NCI-H1417 (cell line): Measurements from ENCODE around the gene SSBP3.

ENCODE experiments used
- DNase-seq, 3 experiments: peaks; one replicate each; lab custom pipeline; 2025; lab: John Stamatoyannopoulos, UW

Gene SSBP3

DNA sequence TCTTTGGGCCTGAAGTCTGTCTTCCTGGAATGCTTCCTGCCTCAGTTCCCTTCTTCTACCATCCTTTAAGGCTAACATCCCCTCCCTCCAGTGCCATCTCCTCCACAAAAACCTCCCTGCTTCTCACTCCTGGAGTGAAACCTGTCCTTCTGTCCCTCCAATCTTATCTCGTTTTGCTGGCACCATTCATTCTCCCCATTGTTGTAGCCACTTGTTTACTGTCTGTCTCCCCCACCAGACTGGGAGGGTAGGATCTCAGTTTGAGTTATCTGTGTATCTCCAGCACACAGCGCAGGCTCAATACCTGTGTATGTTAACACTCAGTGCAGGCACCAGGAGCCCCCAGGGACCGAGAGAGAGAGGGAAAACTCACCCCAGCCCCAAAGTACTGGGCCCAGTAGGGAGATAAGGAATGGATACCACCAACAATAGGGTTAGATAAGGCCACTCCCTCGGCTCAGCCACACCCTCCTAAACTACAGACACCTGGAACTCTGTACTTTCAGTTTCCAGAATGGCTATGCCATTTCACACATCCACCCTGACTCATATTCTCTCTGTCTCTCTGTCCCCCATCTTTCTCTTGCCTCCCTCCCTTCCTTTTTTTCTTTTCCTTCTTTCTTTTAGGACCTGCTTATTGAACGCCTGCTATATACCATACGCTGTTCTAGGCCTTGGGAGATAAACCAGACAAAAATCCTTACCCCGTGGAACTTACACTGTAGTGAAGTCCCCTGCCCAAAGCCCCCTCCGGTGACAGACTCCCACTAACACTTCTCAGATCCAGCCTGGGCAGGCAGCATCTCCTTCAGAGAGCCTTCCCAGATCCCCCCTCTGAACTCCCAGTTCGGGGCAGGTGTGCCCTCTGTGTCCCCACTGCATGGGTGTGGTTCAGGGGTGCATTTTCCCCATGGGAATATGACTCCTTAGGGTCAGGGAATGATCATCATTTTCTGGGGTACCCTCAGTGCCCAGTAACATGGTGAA is 3.3 kb upstream of the SSBP3 start:
- no peak for DNase-seq

DNA sequence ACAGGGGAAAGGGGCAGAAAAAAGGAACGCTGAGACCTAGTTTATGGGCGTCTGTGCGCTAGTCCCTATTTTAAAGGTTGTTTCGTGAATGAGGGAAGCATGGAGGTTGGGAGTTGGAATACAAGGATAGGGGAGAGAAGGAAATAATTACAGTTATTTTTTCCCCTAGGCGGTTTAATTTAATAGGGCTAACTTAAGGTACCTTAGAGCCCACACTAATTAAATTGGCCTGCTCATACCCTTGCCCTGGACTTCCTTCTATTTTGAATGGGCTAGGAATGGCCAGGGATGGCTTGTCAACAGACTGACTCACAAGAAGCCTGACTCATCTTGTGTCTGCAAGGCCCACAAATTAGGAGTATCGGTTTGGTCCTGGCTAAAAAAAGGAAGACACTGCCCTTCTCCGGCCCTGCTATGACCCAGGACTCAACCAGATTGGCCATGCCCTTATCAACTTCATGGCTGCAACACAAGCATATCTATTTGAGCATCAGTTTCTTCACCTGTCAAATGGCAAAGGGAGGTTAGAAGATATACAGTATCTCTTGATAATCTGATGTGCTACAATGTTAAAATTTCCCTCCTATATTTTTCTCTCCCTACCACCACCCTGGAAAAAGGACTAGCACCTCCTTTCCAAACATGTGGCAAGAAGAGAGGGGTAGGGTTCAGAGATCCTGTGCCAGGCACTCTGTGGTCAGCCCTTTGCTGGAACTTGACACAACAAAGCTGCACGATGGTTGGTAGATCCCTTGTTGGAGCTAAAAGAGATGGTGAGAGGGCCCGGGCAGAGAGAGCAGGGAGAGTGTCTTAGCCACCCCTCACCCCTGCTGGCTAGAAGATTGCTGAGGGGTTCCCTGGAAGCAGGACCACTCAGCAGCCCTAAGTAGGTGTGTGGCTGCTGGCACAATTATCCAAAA is 2.2 kb upstream of the SSBP3 start:
- DNase-seq = peak in 1 of 3 experiments; percentile 23

DNA sequence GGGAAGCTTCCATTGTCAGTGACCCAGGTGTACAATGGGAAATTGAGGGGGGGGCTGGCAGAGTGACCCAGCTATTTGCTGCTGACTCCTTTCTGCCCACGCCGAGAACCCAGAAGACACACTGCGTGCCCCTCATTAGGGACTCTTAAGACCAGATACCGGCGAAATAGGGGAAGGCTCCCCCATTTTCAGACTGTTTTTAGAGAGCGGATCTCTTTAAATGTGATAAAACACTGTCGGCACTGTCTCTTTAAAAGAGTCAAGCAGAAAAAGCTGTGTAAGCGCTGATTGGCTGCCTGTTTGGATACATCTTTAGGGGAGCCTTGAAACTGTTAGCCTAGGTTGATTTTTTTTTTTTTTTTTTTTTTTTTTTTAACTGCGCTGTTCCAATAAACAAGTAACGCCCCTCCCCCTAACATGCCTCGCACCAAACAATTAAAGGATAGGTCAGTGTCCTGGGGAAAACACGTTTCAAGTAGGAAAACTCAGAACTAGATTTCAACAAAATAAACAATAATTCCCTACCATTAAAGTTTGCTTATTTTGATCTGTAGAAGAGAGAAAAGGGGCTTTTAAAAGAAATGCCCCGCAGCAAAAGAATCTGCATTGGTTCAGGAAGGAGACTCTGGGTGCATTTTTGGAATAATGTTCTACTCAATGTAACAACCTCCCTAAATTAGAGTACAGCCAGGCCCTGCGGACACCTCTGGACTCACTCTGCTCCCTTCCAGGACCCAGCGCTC is 1.4 kb upstream of the SSBP3 start:
- peak; percentile 86 to 96 (median 94) for DNase-seq

DNA sequence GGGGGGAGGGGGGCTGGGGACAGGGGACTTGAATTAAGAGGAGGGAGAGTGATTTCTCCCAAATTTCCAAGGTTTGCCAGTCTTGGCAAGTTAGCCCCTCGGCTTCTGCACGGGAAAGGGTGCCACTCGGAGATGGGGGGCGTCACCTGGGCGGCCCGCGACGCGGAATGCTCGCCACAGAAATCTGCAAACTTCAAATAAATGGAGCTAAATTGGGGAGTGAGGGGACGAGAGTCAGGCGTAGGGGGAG is 885 bp upstream of the SSBP3 start:
- peak in 1 of 3 experiments; percentile 66 for DNase-seq

GRCh38 chr1:54405898-54406293 is 298 bp downstream of the SSBP3 start:
- DNase-seq = peak in 1 of 3 experiments; percentile 76

GRCh38 chr1:54404939-54405897 is 976 bp downstream of the SSBP3 start:
- peak in 2 of 3 experiments; percentile 50 to 66 for DNase-seq

DNA sequence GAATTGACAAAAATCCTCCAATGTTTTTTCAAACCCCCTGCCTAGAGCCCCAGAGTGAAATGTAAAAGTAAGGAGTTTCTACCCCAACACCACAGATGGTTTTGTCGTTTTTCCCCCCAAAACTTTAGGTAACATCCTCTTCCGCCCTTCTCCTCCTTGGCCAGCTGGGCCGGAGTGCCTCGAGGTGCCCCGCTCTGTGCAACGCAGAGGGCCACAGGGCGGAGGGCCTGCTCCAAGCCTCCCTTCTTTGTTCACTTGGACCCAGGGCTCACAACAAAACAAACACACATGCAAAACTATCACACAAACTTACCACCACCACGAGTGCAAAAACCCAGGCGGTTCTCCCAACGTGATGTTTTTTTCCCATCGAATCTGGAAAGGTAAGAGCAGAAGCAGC is 1.9 kb downstream of the SSBP3 start:
- DNase-seq = no peak

GRCh38 chr1:54403808-54404261 is 2.4 kb downstream of the SSBP3 start:
- no peak for DNase-seq

GRCh38 chr1:54403405-54403804 is 2.8 kb downstream of the SSBP3 start:
- peak in 1 of 3 experiments; percentile 24 for DNase-seq

- DNase-seq = no peak
Measured at GRCh38 chr1:54402896-54403295, 3.3 kb downstream of the SSBP3 start.

GRCh38 chr1:54401799-54402198 is 4.4 kb downstream of the SSBP3 start:
- DNase-seq = peak; percentile 9 to 93 (median 68)

- DNase-seq = no peak
Measured at GRCh38 chr1:54400329-54400728, 5.9 kb downstream of the SSBP3 start.

DNA sequence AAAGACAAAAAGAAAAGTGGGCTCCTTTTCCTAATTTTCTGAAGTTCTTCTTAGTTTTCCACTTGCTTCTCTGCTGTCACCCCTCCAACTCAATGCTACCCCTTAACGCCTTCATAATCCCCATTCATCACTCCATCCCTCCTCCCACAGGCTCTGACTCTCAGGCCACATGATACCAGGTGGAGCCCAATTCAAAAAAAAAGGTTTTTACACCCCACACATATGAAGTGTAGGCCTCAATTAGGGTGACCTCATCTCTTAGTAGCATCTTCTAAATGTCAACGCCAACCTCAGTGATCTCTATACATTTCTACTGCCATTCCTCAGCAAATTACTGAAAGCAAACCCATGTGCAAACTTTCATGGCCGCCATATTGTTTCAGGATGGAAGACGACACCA is 6.4 kb downstream of the SSBP3 start:
- DNase-seq = no peak

- no peak for DNase-seq
Measured at GRCh38 chr1:54398963-54399528, 7.1 kb downstream of the SSBP3 start.

DNA sequence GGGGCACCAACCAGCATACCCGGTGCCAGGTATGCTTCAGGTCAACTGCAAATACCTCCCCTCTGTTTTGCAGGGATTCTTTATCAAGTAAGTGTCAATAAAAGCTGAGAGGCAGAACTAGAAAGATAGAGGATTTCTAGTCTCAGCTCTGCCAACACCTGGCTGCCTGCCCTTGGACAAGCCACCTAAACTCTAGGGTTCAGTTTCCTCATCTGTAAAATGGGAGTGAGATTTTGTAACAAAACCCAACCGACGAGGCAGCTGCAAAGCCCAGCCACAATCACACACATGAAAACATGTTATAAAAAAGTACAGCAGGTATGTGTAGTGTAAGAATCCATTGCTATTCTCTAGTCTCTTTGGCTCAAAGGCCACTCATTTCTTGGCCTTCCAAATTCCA is 8.2 kb downstream of the SSBP3 start:
- no peak for DNase-seq

DNA sequence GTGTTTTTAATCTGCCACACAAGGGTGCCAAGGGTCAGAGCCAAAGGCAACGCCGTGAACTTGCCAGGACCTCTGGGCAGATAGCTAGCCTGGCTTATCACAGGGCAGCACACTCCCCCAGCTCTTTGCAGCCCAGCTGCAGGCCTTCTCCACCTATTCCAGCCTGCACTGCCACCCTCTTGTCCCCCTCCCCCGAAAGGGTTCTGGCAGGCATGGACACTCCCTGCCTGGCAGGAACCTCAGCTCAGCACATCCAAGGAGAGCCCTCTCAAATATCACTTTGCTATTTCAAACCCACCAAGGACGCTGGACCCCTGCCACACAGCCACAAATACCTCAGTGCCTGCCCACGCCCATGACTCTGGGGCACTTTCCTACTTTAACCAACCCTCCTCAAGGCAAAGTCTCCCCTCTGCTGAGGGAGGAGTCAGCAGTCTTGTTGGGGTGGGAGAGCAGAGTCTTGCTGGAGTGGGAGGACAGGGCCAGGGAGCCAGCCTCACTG is 9.1 kb downstream of the SSBP3 start:
- no peak for DNase-seq

DNA sequence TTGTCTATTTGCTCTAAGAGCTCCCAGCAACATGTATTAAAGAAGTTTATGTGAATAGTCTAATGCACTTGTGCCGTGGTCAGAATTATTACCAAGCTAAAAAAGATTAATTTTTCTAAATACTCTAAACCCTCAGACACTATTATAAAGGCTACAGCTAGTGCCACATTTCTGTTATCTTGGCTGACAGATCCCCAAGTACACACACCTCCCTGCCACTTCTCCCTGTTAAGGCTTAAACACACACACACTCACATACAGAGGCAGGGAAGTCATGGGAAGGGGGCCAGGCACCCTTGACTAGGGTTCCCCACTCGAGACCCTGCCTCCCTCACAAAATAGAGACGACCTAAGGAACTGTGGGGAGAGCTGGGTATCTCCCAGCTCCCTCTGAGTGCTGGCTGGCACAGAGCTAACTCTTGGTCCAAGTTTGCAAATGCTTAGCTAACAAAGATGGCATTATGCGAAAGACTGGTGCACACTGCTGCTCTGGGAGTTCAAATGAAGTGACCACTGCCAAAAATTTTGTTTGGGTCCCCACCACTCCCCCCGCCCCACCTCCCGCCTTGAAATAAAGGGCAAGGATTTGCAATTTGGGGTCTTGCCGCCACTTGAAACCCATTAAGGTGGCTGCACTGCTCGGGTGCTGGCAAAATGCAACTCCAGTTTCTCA is 9.8 kb downstream of the SSBP3 start:
- no peak for DNase-seq

DNA sequence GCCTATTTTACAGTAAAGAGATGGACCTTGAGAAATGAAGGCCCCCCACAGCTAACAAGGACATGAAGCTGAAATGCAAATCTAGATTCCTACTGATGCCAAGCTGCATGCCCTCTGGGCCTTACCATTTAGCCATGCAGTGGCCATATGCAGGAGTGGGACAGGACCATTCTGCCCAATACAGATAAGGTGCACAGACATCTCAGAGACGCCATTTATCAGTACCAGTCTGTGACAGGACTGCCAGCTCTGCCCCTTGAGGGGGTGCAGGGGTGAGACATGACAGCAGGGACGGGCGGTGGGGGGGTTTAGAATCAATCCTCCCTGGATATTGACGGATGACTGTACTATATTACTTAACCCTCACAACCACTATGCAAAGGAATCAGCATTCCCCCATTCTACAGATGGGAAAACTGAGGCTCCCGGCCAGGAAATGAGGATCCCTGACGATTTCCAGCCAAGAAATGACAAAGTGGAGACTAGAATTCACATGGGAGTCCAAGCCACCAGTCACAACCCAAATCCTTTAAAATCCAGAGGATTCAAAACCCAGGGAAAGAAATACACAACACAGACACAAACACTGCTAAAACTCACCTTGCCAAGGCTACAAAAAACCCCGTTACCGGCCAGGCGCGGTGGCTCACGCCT is 10.8 kb downstream of the SSBP3 start:
- no peak for DNase-seq

- DNase-seq = no peak
Measured at GRCh38 chr1:54394104-54394503, 12.1 kb downstream of the SSBP3 start.
